GM12878 (cell line): ENCODE data around the gene ARTN. TPM values are rescaled to one million over a fixed set of nuclear protein-coding genes. Genes with fewer than 3 reads are reported as not detected.

Source experiments
- ATAC-seq: fragments of 200-7000 bp; cut with Tn5 transposase; 3 replicates; pipeline ENCODE4 v1.9.1; 2020; ENCODE audit warnings: mild to moderate bottlenecking, moderate library complexity
- BruUV-seq: library from RNA; stranded (reverse); fragments of 400-500 nt; replicated peaks from 2 replicates; lab custom pipeline; 2021; lab: Mats Ljungman, UMichigan
- CTCF ChIA-PET: fragments of 300-600 bp; sonication (Branson Sonifier 250); formaldehyde crosslinking; extraction: SDS; loops from one replicate; lab custom pipeline; 2021; ENCODE audit warnings: inconsistent platforms; lab: Yijun Ruan, JAX
- POLR2A ChIA-PET: fragments of 350-600 bp; formaldehyde crosslinking; extraction: SDS; loops from one replicate; lab custom pipeline; 2021; ENCODE audit warnings: inconsistent platforms; lab: Charles Lee
- RAD21 ChIA-PET: fragments of 300-600 bp; sonication (Branson Sonifier 250); formaldehyde crosslinking; loops from one replicate; lab custom pipeline; 2023; ENCODE audit warnings: antibody characterized with exemption; ENCODE audit not compliant: unreplicated experiment; lab: Charles Lee
- SMC1A ChIA-PET: fragments of 300-600 bp; sonication (Branson Sonifier 250); formaldehyde crosslinking; loops from one replicate; lab custom pipeline; 2023; ENCODE audit not compliant: unreplicated experiment, uncharacterized antibody; lab: Charles Lee
- DNase-seq: peaks from one replicate; pipeline ENCODE4 v3.0.0-alpha.2; 2011; ENCODE audit warnings: low read depth, low spot score
- FAIRE-seq: peaks from 3 replicates; lab custom pipeline; 2011; peaks lifted over from hg19 to GRCh38; lab: Jason Lieb, UNC
- H2AFZ ChIP-seq: 2 replicates; pipeline ENCODE4 v1.6.0; 2011; ENCODE audit warnings: low read depth, low read length, control low read depth; ENCODE audit not compliant: control insufficient read depth
- H3K27ac ChIP-seq: 2 replicates; pipeline ENCODE4 v1.5.1; 2011; ENCODE audit warnings: control low read depth; ENCODE audit not compliant: control insufficient read depth, insufficient read depth
- H3K27me3 ChIP-seq, 2 experiments: replicated peaks in 1 of 2; 2 replicates each; pipeline versions ENCODE4 v1.6.0 to v1.6.1; 2011; ENCODE audit warnings: low read length in 1 of 2; ENCODE audit not compliant: control insufficient read depth in 2 of 2, insufficient read depth in 2 of 2
- H3K36me3 ChIP-seq, 2 experiments: 2 replicates each; pipeline ENCODE4 v1.5.1; 2011; ENCODE audit warnings: low read length in 1 of 2; ENCODE audit not compliant: control insufficient read depth in 2 of 2, insufficient read depth in 2 of 2
- H3K4me1 ChIP-seq: 2 replicates; pipeline ENCODE4 v1.6.1; 2011; ENCODE audit warnings: mild to moderate bottlenecking, low read length, moderate library complexity, mixed read lengths; ENCODE audit not compliant: control insufficient read depth, insufficient read depth
- H3K4me2 ChIP-seq: 2 replicates; pipeline ENCODE4 v1.6.0; 2011; ENCODE audit warnings: control low read depth; ENCODE audit not compliant: control insufficient read depth, insufficient read depth
- H3K4me3 ChIP-seq: fragments of 200-600 bp; sonication (generic); 2 replicates; pipeline ENCODE4 v1.5.1; 2016
- H3K79me2 ChIP-seq: 2 replicates; pipeline ENCODE4 v1.6.0; 2011; ENCODE audit warnings: low read length; ENCODE audit not compliant: control insufficient read depth, insufficient read depth
- H3K9ac ChIP-seq: 2 replicates; pipeline ENCODE4 v1.8.0; 2011; ENCODE audit warnings: low read length, control low read depth, mixed read lengths; ENCODE audit not compliant: control insufficient read depth, insufficient read depth
- H3K9me3 ChIP-seq: replicated peaks from 3 replicates; pipeline ENCODE4 v1.5.1; 2011; ENCODE audit warnings: mild to moderate bottlenecking, low read length; ENCODE audit not compliant: control insufficient read depth, insufficient read depth
- H4K20me1 ChIP-seq: 2 replicates; pipeline ENCODE4 v1.6.0; 2011; ENCODE audit not compliant: control insufficient read depth, insufficient read depth
- ASH2L ChIP-seq: fragments of 300-600, 200-600 bp; sonication (generic); IDR thresholded peaks from 2 replicates; pipeline ENCODE4 v1.6.1; 2017; ENCODE audit warnings: low read depth, mild to moderate bottlenecking, borderline replicate concordance
- CBFB ChIP-seq: IDR thresholded peaks from 2 replicates; pipeline ENCODE4 v1.6.1; 2016; ENCODE audit warnings: antibody characterized with exemption, low read depth
- CHD2 ChIP-seq: IDR thresholded peaks from 2 replicates; pipeline ENCODE4 v1.6.1; 2011; ENCODE audit warnings: low read depth, low read length, improper control_type of control experiment, borderline replicate concordance
- CREB1 ChIP-seq: IDR thresholded peaks from 2 replicates; pipeline ENCODE4 v1.6.1; 2012; ENCODE audit warnings: low read depth, mild to moderate bottlenecking, inconsistent platforms
- E2F4 ChIP-seq: IDR thresholded peaks from 2 replicates; pipeline ENCODE4 v1.6.1; 2012; ENCODE audit warnings: low read depth, low read length, improper control_type of control experiment
- ESRRA ChIP-seq: IDR thresholded peaks from 2 replicates; pipeline ENCODE4 v1.6.1; 2012; ENCODE audit warnings: mild to moderate bottlenecking, low read length, improper control_type of control experiment
- FOXK2 ChIP-seq: fragments of 450-650 bp; IDR thresholded peaks from 2 replicates; pipeline ENCODE4 v1.6.1; 2017; ENCODE audit warnings: mild to moderate bottlenecking, moderate library complexity
- IKZF2 ChIP-seq, 2 experiments: fragments of 450-650 bp; IDR thresholded peaks; 2 replicates each; pipeline ENCODE4 v1.6.1; 2017; ENCODE audit warnings: mild to moderate bottlenecking in 2 of 2, moderate library complexity in 2 of 2
- KLF5 ChIP-seq: fragments of 450-650 bp; IDR thresholded peaks from 2 replicates; pipeline ENCODE4 v1.6.1; 2014; ENCODE audit warnings: mild to moderate bottlenecking; ENCODE audit not compliant: partially characterized antibody
- MEF2A ChIP-seq: IDR thresholded peaks from 2 replicates; pipeline ENCODE4 v1.6.1; 2011; ENCODE audit warnings: low read depth, mild to moderate bottlenecking, low read length, moderate library complexity; ENCODE audit not compliant: insufficient read depth
- MLLT1 ChIP-seq: fragments of 450-650 bp; IDR thresholded peaks from 2 replicates; pipeline ENCODE4 v1.6.1; 2016; ENCODE audit warnings: mild to moderate bottlenecking
- MYB ChIP-seq: fragments of 150-350 bp; IDR thresholded peaks from 2 replicates; pipeline ENCODE4 v1.6.1; 2014; ENCODE audit warnings: mild to moderate bottlenecking, low read depth, low read length, borderline replicate concordance
- MYC ChIP-seq: IDR thresholded peaks from 2 replicates; pipeline ENCODE4 v1.6.1; 2011; ENCODE audit warnings: mild to moderate bottlenecking, low read length, moderate library complexity, inconsistent platforms; ENCODE audit not compliant: insufficient read depth, insufficient replicate concordance, insufficient read length, severe bottlenecking
- RAD21 ChIP-seq: IDR thresholded peaks from 2 replicates; pipeline ENCODE4 v1.6.1; 2011; ENCODE audit warnings: mild to moderate bottlenecking, low read depth, low read length, moderate library complexity; ENCODE audit not compliant: insufficient read depth
- RELB ChIP-seq: fragments of 450-650 bp; IDR thresholded peaks from 2 replicates; pipeline ENCODE4 v1.6.1; 2017; ENCODE audit warnings: low read depth, mild to moderate bottlenecking, moderate library complexity
- SREBF2 ChIP-seq: IDR thresholded peaks from 2 replicates; pipeline ENCODE4 v1.6.1; 2012; ENCODE audit warnings: mild to moderate bottlenecking, low read length
- STAT1 ChIP-seq: fragments of 450-650 bp; conservative IDR thresholded peaks from 2 replicates; pipeline ENCODE4 v1.6.1; 2014; ENCODE audit warnings: antibody characterized with exemption, mild to moderate bottlenecking
- SUZ12 ChIP-seq: fragments of 200-600 bp; sonication (generic); IDR thresholded peaks from one replicate; pipeline ENCODE4 v1.6.1; 2018; ENCODE audit warnings: antibody characterized with exemption, mild to moderate bottlenecking; ENCODE audit not compliant: unreplicated experiment
- TAF1 ChIP-seq: IDR thresholded peaks from 2 replicates; pipeline ENCODE4 v1.6.1; 2011; ENCODE audit warnings: mild to moderate bottlenecking, low read depth, low read length, borderline replicate concordance
- TCF7 ChIP-seq: IDR thresholded peaks from 2 replicates; pipeline ENCODE4 v1.6.1; 2014; ENCODE audit warnings: antibody characterized with exemption, borderline replicate concordance
- WGBS: methylation state at CpG from one replicate; pipeline ENCODE4 v1.1.6; 2016; ENCODE audit warnings: low lambda C conversion rate; ENCODE audit not compliant: insufficient replicate concordance, insufficient coverage; ENCODE audit errors: missing lambda C conversion rate; 5-methylcytosine and 5-hydroxymethylcytosine counted together
- in situ Hi-C: fragments of 300-500 bp; cut with MboI; formaldehyde crosslinking; loops from 9 replicates; pipeline ENCODE4 v1.14.3; 2018; ENCODE audit warnings: mixed read lengths
- intact Hi-C: fragments of 100-400 bp; cut with micrococcal nuclease; formaldehyde crosslinking; loops from one replicate; pipeline ENCODE4 v1.14.2; 2022; ENCODE audit not compliant: unreplicated experiment
- polyA plus RNA-seq, 11 experiments: library from polyadenylated mRNA; depleted of rRNA in 4 of 11; unstranded in 6 of 11; stranded (reverse) in 5 of 11; fragments of >200 nt; fragmentation: Nextera tagmentation in 4 of 11; fragmentation: Illumina TruSeq in 1 of 11; extraction: Ambion mirVana in 4 of 11; extraction: Trizol in 1 of 11; gene quantifications; 1 replicate in 1 of 11; 2 replicates in 10 of 11; pipeline versions ENCODE4 v1.2.1 to v1.2.3, GENCODE V29; 2011 to 2016; ENCODE audit warnings: inconsistent platforms in 2 of 11, missing spikeins in 2 of 11, low read depth in 1 of 11
- total RNA-seq, 4 experiments: library from RNA; depleted of rRNA in 3 of 4; stranded (reverse); fragments of >200 nt in 3 of 4; fragmentation: Illumina TruSeq in 1 of 4; extraction: Trizol in 1 of 4; gene quantifications; 2 replicates each; pipeline versions ENCODE4 v1.2.1 to v1.2.3, GENCODE V29; 2013 to 2021

The ARTN gene
- total and polyA plus RNA-seq, 10 of the 15 experiments (the other 5 are each of a cell fraction or from before 2014, with no cell fraction given) = 0.06 to 2.1 (median 0.34) TPM; not detected in 1

- BruUV-seq = TSS peak; percentile 59
- ChIA-PET RAD21 (interaction anchor here (1.1 to 3.0 kb wide), 4 partner anchors 15 to 212 kb away, joined by 3 to 10 read pairs (median 4); partner anchors contain the start of gene IPO13), CTCF (interaction anchor here (0.6 to 1.0 kb wide), 6 partner anchors 14 to 62 kb away, joined by 3 to 4 read pairs (median 3); no protein-coding TSS in a partner anchor), SMC1A (interaction anchor here (0.8 to 1.5 kb wide), 7 partner anchors 15 to 1158 kb away, joined by 3 to 4 read pairs (median 3); partner anchors contain the start of gene SVBP), POLR2A (interaction anchor here (0.5 to 3.8 kb wide), 10 partner anchors 15 to 1317 kb away, joined by 3 to 18 read pairs (median 3); partner anchors contain the start of genes CCDC24, IPO13 and PPIH)
- Histone ChIP-seq H3K4me3 (peak overlapping the region; percentile 95), H3K4me1 (peaks cover 37% of the 10 kb centered on the region), H3K4me2 (peak overlapping the region; percentile 84), H3K27ac (peak overlapping the region; percentile 73), H3K9me3 (no peaks in the 10 kb centered on the region), H3K27me3 (no peaks in the 10 kb centered on the region), H3K9ac (peak overlapping the region; percentile 88), H3K79me2 (peaks cover 53% of the 10 kb centered on the region), H3K36me3 (peaks cover 11 to 15% of the 10 kb centered on the region in 2 experiments), H4K20me1 (no peaks in the 10 kb centered on the region), H2AFZ (peak overlapping the region; percentile 92)
- DNase-seq (no peak), FAIRE-seq (no peak), ATAC-seq (peak; percentile 15)
- in situ Hi-C loops (no loop called here), intact Hi-C loops (loop anchor here (2.0 kb wide), 1 partner anchor 29 kb away; the partner anchor contains the start of gene IPO13)
- under 1% methylated on average over 25 of the region's 34 CpGs for WGBS
- no peak for TF ChIP-seq SUZ12
- no peak for TF ChIP-seq ESRRA
- TF ChIP-seq IKZF2 (IDR thresholded peaks at IDR 0.05) = peak; percentile 13 to 41; a peak in 1 of 4 replicates
- no peak for TF ChIP-seq STAT1
- 0 out of 2 replicates have a peak, but pooled peaks have one; percentile 28 for TF ChIP-seq MLLT1
- TF ChIP-seq KLF5 = no peak
- TF ChIP-seq E2F4 = no peak
- no peak for TF ChIP-seq SREBF2
- TF ChIP-seq MYB = no peak
- no peak for TF ChIP-seq FOXK2
- TF ChIP-seq MYC = no peak
- TF ChIP-seq ASH2L = no peak
- TF ChIP-seq CHD2 = 0 out of 2 replicates have a peak, but pooled peaks have one; percentile 38
- TF ChIP-seq CBFB = no peak
- TF ChIP-seq TCF7 = no peak; the same call in 1 of the 2 replicates
- no peak for TF ChIP-seq RAD21
- TF ChIP-seq MEF2A = no peak
- TF ChIP-seq CREB1 = no peak
- TF ChIP-seq TAF1 = no peak
- TF ChIP-seq RELB = 0 out of 2 replicates have a peak, but pooled peaks have one; percentile 15
Measured at GRCh38 chr1:43975249-43975961, 41.8 kb downstream of the ARTN start.
